SK-N-SH (cell line): ENCODE measurements around the gene GYS1.

ENCODE experiments used
- EP300 ChIP-seq, 2 experiments: IDR thresholded peaks; 2 replicates each; pipeline versions ENCODE4 v1.4.0 to v1.6.1; 2012; ENCODE audit warnings: borderline replicate concordance in 1 of 2, low read depth in 1 of 2, low read length in 1 of 2
- FOXM1 ChIP-seq: IDR thresholded peaks from 2 replicates; pipeline ENCODE4 v1.4.0; 2012; ENCODE audit warnings: low read depth, mild to moderate bottlenecking
- MEF2A ChIP-seq: IDR thresholded peaks from 2 replicates; pipeline ENCODE4 v1.4.0; 2012; ENCODE audit warnings: low read depth, borderline replicate concordance
- RAD21 ChIP-seq: IDR thresholded peaks from 2 replicates; pipeline ENCODE4 v1.6.1; 2012; ENCODE audit warnings: mild to moderate bottlenecking, low read length
- RCOR1 ChIP-seq: fragments of 150-350 bp; IDR thresholded peaks from 2 replicates; pipeline ENCODE4 v1.6.1; 2017; ENCODE audit warnings: antibody characterized with exemption, low read length
- TAF1 ChIP-seq: IDR thresholded peaks from 2 replicates; pipeline ENCODE4 v1.6.1; 2012; ENCODE audit warnings: low read depth, mild to moderate bottlenecking, low read length, moderate library complexity, borderline replicate concordance
- TF ChIP-seq, protein P1 (sequence below): fragments of 200-600 bp; sonication (generic); IDR thresholded peaks from 2 replicates; pipeline ENCODE4 v1.6.1; 2017; ENCODE audit warnings: antibody characterized with exemption, mild to moderate bottlenecking, moderate library complexity

DNA sequence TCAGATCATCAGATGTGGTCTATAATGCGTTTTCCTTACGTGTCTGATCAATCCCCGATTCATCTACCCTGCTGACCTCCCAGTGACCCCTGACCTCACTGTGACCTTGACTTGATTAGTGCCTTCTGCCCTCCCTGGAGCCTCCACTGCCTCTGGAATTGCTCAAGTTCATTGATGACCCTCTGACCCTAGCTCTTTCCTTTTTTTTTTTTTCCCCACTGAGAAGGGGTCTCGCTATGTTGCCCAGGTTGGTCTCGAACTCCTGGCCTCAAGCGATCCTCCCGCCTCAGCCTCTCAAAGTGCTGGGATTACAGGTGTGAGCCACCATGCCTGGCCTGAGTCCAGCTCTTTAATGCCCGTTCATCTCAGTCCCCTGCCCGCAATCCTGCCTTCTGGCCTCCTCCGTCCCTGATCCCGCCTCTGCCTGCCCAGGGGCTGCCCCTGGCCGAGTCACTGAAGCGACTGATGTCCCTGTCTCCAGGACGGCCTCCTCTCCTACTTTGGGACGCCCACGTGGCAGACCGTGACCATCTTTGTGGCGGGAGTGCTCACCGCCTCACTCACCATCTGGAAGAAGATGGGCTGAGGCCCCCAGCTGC lies 32.0 kb downstream of the GYS1 start:
- TF ChIP-seq, protein P1, sequence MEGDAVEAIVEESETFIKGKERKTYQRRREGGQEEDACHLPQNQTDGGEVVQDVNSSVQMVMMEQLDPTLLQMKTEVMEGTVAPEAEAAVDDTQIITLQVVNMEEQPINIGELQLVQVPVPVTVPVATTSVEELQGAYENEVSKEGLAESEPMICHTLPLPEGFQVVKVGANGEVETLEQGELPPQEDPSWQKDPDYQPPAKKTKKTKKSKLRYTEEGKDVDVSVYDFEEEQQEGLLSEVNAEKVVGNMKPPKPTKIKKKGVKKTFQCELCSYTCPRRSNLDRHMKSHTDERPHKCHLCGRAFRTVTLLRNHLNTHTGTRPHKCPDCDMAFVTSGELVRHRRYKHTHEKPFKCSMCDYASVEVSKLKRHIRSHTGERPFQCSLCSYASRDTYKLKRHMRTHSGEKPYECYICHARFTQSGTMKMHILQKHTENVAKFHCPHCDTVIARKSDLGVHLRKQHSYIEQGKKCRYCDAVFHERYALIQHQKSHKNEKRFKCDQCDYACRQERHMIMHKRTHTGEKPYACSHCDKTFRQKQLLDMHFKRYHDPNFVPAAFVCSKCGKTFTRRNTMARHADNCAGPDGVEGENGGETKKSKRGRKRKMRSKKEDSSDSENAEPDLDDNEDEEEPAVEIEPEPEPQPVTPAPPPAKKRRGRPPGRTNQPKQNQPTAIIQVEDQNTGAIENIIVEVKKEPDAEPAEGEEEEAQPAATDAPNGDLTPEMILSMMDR: no peak
- no peak for TF ChIP-seq FOXM1
- TF ChIP-seq MEF2A: no peak
- no peak for TF ChIP-seq EP300 (IDR thresholded peaks at IDR 0.05; ENCODE audit: borderline replicate concordance in 1 of 2, low read depth in 1 of 2, low read length in 1 of 2)
- no peak for TF ChIP-seq TAF1
- no peak for TF ChIP-seq RAD21
- TF ChIP-seq RCOR1: no peak
